Measurements from ENCODE around the gene P4HA3.

The P4HA3 gene

DNA sequence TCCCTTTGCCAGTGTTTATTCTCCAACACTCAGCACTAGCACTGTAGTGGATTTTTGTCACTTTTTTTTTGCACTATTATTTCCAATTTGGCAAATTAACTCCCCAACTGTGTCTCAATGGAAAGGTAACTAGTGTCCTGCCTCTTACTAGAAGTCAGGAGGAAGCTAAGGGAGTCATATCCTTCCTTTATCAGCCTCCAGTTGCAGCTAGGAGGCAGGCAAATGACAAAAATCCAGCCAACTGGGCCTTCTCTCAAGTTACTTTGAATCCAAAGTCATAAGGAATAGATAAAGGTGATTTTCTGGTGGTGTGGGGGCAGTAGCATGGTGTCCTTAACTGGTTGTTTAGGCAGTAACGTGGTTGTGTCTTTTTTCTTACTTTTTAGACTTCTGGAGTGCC lies 15.6 kb upstream of the P4HA3 start:
- in situ Hi-C loops (cut with HindIII; ENCODE audit: low sequenced_read_pairs): no loop called here
- no peak overlapping the region for H3K4me3 ChIP-seq (ENCODE audit: low read depth, low read length)
- TF ChIP-seq, protein P1, sequence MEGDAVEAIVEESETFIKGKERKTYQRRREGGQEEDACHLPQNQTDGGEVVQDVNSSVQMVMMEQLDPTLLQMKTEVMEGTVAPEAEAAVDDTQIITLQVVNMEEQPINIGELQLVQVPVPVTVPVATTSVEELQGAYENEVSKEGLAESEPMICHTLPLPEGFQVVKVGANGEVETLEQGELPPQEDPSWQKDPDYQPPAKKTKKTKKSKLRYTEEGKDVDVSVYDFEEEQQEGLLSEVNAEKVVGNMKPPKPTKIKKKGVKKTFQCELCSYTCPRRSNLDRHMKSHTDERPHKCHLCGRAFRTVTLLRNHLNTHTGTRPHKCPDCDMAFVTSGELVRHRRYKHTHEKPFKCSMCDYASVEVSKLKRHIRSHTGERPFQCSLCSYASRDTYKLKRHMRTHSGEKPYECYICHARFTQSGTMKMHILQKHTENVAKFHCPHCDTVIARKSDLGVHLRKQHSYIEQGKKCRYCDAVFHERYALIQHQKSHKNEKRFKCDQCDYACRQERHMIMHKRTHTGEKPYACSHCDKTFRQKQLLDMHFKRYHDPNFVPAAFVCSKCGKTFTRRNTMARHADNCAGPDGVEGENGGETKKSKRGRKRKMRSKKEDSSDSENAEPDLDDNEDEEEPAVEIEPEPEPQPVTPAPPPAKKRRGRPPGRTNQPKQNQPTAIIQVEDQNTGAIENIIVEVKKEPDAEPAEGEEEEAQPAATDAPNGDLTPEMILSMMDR (IDR thresholded peaks at IDR 0.05; ENCODE audit: low read depth, low read length, missing control alignments): no peak
- no peak for DNase-seq (ENCODE audit: low read depth)

DNA sequence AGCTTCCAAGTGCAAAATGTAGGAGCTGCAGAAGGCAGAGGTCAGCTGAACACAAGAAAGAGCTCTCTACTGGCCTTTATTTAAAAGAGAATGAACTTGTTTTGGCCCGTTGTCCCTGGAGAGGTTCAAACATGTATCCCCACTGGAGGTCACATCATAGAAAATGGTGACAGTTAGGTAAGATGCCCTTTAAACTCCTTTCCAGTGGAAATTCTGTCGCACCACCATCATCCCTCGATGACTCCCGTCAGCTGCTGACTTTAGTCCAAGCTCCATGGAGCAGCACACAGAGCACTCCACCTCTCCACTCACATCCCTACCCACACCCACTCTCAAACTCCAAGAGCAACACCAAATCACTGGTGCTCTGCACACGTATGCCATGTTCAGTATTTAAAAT lies 15.2 kb upstream of the P4HA3 start:
- H3K4me3 ChIP-seq (ENCODE audit: low read depth, low read length): no peak overlapping the region
- TF ChIP-seq, protein P1 (IDR thresholded peaks at IDR 0.05; ENCODE audit: low read depth, low read length, missing control alignments): no peak
- in situ Hi-C loops (cut with HindIII; ENCODE audit: low sequenced_read_pairs): no loop called here
- no peak for DNase-seq (ENCODE audit: low read depth)

DNA sequence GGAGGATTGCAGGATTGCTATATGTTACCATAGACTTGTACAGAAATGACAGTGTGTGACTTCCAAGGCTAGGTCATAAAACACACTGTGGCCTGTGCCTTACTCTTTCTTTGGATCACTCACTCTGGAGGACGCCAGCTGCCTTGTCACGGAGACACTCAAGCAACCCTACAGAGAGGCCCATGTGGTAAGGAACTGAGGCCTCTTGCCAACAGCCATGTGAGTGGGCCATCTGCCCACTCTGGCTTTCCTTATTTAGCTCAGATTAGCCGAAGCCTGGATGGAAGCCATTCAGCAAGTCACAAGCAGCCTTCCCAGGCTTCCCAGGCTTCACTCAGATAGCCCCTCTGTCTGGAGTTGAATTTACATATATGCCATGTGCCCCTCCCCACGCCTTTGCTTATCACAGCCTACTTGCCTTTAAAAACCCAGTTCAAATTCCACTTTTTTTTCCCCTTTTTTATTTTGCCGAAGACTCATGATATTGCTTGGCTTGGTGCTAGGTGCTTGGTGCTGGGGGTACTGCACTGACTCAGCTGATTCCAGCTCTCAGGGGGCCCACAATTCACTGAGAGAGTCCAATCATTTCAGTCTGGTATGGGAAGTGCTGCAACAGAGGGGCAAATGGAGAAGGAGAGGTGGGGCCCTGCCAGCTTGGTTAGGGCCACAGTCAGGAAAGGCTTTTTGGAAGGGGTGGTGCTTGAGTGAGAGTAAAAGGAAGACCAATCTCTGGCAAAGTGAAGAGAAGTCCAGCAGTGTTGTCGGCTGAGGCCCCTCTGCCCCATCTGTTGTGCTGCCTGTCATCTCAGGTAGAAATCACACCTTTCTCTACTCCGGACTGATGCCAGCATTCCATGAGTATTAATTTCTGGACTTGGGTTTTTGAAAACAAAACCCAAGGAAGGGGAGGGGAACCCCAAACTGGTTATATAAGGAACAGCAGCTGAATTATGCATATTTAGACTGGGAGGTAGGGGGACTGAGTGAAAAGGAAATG lies 14.5 kb upstream of the P4HA3 start:
- in situ Hi-C loops (cut with HindIII; ENCODE audit: low sequenced_read_pairs): no loop called here

DNA sequence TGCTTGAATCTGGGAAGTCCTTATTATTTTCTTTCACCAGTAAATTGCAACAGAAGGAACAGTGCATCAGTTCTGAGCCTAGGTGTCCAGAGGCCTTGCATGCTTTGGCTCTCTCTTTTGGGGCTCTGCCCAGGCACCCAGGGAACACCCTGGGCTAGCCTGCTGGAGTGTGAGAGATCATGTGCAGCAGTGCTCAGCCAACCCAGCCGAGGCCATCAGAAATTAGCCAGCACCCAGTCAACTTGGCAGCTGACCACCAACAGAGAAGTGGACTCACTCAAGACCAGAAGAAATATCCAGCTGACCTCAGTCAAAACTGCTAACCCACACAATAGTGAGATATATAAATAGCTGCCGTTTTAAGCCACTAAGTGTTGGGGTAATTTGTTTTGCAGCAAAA lies 11.2 kb upstream of the P4HA3 start:
- in situ Hi-C loops (cut with HindIII; ENCODE audit: low sequenced_read_pairs): no loop called here
- TF ChIP-seq, protein P1 (IDR thresholded peaks at IDR 0.05; ENCODE audit: low read depth, low read length, missing control alignments): no peak
- DNase-seq (ENCODE audit: low read depth): no peak
- no peak overlapping the region for H3K4me3 ChIP-seq (ENCODE audit: low read depth, low read length)

More for the DNA sequence above, 14.5 kb upstream of the P4HA3 start:
- H3K4me3 ChIP-seq (ENCODE audit: low read depth, low read length): no peak overlapping the region
- TF ChIP-seq, protein P1 (IDR thresholded peaks at IDR 0.05; ENCODE audit: low read depth, low read length, missing control alignments): no peak
- DNase-seq (ENCODE audit: low read depth): peak; percentile 92

DNA sequence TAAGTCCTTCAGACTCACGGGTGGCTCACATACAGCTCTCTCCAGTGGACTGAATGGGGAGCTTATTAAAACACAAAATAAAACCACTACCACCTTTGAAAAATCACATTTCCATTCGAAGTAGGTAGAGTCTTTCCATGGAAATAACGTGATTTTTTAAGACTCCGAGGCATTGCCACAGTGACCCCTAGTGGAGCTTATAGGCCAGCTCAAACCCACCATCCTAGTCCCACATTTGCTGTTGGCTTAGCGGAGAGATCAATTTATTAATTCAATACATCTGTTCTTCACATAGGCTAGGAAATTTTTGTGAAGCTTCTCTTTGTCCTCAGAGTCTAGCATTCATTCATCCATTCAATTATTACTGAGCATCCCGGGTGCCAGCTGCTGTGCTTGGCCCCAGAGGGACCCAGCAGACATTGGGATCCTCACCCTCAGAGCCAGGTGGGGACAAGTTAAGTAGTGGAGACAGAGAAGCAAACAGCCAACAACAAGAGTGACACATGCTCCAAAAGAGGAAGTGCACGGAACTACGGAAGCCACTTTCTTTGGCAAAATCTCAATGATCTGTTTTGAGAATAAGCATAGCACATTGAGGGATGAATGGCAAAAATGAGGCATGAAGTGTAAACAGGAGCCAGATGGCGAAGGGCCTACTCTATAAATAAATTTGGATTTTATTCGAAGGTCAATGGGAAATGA lies 10.2 kb upstream of the P4HA3 start:
- DNase-seq (ENCODE audit: low read depth): peak; percentile 40
- H3K4me3 ChIP-seq (ENCODE audit: low read depth, low read length): no peak overlapping the region
- in situ Hi-C loops (cut with HindIII; ENCODE audit: low sequenced_read_pairs): no loop called here
- TF ChIP-seq, protein P1 (IDR thresholded peaks at IDR 0.05; ENCODE audit: low read depth, low read length, missing control alignments): peak; percentile 71

DNA sequence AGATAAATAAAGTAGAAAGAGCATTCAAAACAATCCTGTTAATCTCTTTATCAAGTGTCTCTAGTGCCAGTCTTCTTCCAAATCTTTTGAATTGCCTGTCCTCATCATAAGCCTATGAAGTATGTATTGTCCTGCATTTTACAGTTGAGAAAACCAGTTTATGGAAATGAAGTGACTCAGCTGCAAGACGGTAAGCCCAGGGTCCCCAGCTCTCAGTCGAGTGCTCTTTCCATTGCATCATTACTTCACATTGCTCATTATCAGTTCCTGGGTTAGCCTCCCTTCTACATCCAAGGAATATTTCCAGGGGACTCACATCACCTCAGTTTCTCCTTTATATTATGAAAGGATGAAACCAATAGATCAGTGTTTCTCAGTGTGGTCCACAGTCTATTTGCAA lies 9.1 kb upstream of the P4HA3 start:
- DNase-seq (ENCODE audit: low read depth): no peak
- TF ChIP-seq, protein P1 (IDR thresholded peaks at IDR 0.05; ENCODE audit: low read depth, low read length, missing control alignments): no peak
- in situ Hi-C loops (cut with HindIII; ENCODE audit: low sequenced_read_pairs): no loop called here
- H3K4me3 ChIP-seq (ENCODE audit: low read depth, low read length): no peak overlapping the region

Measured in astrocyte of the cerebellum (primary cell).